Measurements from ENCODE around the gene CARS1.

DNA sequence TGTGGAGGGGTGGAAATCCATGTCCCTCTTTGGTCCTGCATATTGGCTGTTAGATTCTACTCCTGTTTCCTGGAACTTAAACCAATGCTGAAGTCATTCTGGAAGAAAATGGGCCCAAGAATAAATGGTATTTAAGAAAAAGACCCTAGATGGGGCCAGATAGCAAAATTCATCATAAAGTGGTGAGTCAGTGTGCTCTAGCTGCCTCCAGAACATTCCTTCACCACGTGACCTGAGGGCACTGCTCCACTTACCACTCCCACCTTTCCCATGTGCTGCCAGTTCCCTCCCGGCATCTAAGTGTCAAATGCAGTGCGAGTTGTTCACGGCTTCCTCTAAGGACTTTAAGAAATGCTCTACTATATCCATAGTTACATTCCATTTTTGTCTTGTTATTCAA, 34.2 kb downstream of the CARS1 start:
- TF ChIP-seq KAT7 (CRISPR knock-in tag; IDR thresholded peaks at IDR 0.05; ENCODE audit: borderline replicate concordance) (no peak), POLR2AphosphoS2 (IDR thresholded peaks at IDR 0.05; ENCODE audit: low read length) (no peak)
